Activated CD8-positive, alpha-beta T cell treated with anti-CD3 and anti-CD28 coated beads for 36 hours (primary cell): ENCODE data around the gene ICAM2. TPM values are rescaled to one million over a fixed set of nuclear protein-coding genes. Genes with fewer than 3 reads are reported as not detected.
"Not testable (repeated sequence)": the region's sequence is repeated elsewhere in the genome, so short reads cannot be mapped to it uniquely, and the experiment has no call there.

Experiments
- ATAC-seq: fragments of 200-7000 bp; cut with Tn5 transposase; one replicate; pipeline ENCODE4 v1.10.0; 2021; ENCODE audit warnings: mild to moderate bottlenecking, moderate library complexity
- CTCF ChIA-PET: fragments of 350-600 bp; sonication (Branson Sonifier 250); formaldehyde crosslinking; loops from one replicate; lab custom pipeline; 2021; ENCODE audit warnings: antibody characterized with exemption; lab: Charles Lee
- POLR2A ChIA-PET: fragments of 350-600 bp; sonication (Branson Sonifier 250); formaldehyde crosslinking; loops from one replicate; lab custom pipeline; 2021; ENCODE audit warnings: antibody characterized with exemption; lab: Charles Lee
- DNase-seq: peaks from one replicate; pipeline ENCODE4 v3.0.0-alpha.2; 2020
- H3K27ac Mint-ChIP-seq: one replicate; pipeline ENCODE4 v1.8.0; 2021; ENCODE audit warnings: mild to moderate bottlenecking, mixed read lengths
- H3K27me3 Mint-ChIP-seq: one replicate; pipeline ENCODE4 v1.8.0; 2021; ENCODE audit warnings: mixed read lengths
- H3K36me3 Mint-ChIP-seq: one replicate; pipeline ENCODE4 v1.8.0; 2021; ENCODE audit warnings: low read depth, mixed read lengths
- H3K4me1 Mint-ChIP-seq: one replicate; pipeline ENCODE4 v1.8.0; 2021; ENCODE audit warnings: low read depth, mixed read lengths
- H3K4me3 Mint-ChIP-seq: one replicate; pipeline ENCODE4 v1.8.0; 2021; ENCODE audit warnings: mild to moderate bottlenecking, moderate library complexity, mixed read lengths
- H3K9me3 Mint-ChIP-seq: one replicate; pipeline ENCODE4 v1.8.0; 2021; ENCODE audit warnings: mixed read lengths
- intact Hi-C: fragments of 100-400 bp; cut with micrococcal nuclease; formaldehyde crosslinking; loops from one replicate; pipeline ENCODE4 v1.10.0; 2022
- total RNA-seq, 2 experiments: library from RNA; stranded (reverse); gene quantifications; one replicate each; pipeline ENCODE4 v1.2.3, GENCODE V29; 2021
- TF ChIP-seq, protein P1 (sequence below): fragments of 200-600 bp; IDR thresholded peaks from one replicate; pipeline ENCODE4 v1.8.0; 2022; ENCODE audit warnings: antibody characterized with exemption, mild to moderate bottlenecking

ICAM2 gene
- total RNA-seq, 2 experiments from 2014 or later, result 53.3 to 53.7 TPM

DNA sequence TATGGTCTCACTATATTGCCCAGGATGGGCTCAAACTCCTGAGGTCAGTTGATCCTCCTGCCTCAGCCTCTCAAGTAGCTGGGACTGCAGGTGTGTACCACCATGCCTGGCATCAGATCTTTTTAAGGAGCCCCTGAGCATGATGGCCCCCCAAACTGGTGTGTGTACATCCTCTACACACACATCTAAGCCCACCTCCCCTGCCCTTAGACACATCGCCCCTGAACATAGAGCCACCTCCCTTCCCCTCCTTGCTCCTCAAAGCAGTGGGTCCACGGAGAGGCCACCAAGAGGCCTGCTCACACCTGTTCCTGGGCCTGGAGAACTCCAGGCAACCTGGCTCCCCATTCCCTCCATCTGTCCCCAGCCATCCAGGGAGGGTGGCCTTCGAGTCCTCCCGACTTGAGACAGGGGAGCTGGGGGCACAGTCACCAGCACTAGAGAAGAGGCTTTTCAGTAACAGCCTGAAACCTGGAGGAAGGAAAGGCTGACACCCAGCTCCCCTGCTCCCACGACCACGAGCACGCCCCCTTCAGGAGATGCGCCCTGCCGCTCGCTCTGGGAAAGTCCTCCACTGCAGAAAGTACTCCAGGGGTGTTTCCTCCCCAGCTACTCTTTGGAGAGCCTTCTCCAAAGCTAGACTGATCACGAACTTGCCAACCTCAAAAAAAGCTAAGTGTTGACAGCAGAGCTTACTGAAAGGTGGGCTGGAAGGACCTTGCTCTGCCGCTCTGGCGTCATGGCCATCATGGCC lies 34.9 kb downstream of the ICAM2 start:
- ATAC-seq, result peak; percentile 50
- Mint-ChIP-seq H3K4me1 (peaks cover 35% of the 10 kb centered on the region), H3K9me3 (peaks cover 10% of the 10 kb centered on the region), H3K36me3 (peaks cover 1% of the 10 kb centered on the region), H3K27ac (peak overlapping the region; percentile 87), H3K27me3 (no peaks in the 10 kb centered on the region), H3K4me3 (no peak overlapping the region)
- CTCF ChIA-PET, result interaction anchor here (0.6 to 10.0 kb wide), 16 partner anchors 8 to 148 kb away, joined by 3 to 126 read pairs (median 5); partner anchors contain the start of genes CSHL1, GH1 and ICAM2
- DNase-seq, result no peak
- TF ChIP-seq, protein P1, sequence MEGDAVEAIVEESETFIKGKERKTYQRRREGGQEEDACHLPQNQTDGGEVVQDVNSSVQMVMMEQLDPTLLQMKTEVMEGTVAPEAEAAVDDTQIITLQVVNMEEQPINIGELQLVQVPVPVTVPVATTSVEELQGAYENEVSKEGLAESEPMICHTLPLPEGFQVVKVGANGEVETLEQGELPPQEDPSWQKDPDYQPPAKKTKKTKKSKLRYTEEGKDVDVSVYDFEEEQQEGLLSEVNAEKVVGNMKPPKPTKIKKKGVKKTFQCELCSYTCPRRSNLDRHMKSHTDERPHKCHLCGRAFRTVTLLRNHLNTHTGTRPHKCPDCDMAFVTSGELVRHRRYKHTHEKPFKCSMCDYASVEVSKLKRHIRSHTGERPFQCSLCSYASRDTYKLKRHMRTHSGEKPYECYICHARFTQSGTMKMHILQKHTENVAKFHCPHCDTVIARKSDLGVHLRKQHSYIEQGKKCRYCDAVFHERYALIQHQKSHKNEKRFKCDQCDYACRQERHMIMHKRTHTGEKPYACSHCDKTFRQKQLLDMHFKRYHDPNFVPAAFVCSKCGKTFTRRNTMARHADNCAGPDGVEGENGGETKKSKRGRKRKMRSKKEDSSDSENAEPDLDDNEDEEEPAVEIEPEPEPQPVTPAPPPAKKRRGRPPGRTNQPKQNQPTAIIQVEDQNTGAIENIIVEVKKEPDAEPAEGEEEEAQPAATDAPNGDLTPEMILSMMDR, result no peak
- intact Hi-C loops, result no loop called here
- POLR2A ChIA-PET, result interaction anchor here (0.6 to 1.9 kb wide), 12 partner anchors 8 to 614 kb away, joined by 3 to 6 read pairs (median 4); partner anchors contain the start of genes ICAM2 and PRR29

DNA sequence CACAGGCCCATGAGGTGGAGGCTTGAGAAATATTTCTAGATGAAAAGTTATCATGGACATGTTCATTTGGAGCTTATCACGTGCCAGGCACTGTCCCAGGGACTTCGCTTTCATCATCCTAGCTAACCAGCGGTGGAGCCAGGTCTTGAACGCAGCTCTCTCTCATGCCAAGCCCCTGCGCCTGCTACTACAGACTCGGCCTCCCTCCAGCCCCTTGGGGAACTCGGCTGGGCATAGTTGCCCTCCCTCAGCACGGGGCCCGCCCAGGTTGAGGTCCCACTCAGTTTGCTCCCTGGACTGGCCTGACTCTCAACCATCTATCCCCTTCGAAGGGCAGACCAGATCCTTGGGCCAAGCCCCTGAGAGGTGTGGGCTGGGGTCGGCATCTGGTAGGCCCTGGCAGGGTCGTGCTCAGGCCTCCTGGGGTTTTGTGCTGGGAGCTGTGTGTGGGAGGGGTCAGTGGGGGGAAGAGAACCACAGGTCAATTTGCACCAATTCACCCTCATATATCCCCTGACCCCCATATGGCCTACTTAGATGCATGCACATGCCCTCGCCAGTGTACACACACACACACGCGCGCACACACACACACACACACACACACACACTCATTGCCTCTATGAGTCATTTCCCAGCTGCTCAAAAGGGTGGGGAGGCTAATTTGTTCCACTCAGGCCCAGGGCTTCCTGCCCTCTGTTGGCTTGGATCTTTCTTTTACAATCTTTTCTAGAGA lies 35.6 kb downstream of the ICAM2 start:
- TF ChIP-seq, protein P1, result no peak
- Mint-ChIP-seq H3K4me1 (peaks cover 27% of the 10 kb centered on the region), H3K9me3 (peaks cover 10% of the 10 kb centered on the region), H3K36me3 (peaks cover 1% of the 10 kb centered on the region), H3K27ac (peak overlapping the region; percentile 87), H3K4me3 (no peak overlapping the region), H3K27me3 (no peaks in the 10 kb centered on the region)
- ATAC-seq, result peak; percentile 97
- POLR2A ChIA-PET, result interaction anchor here (0.6 to 1.4 kb wide), 12 partner anchors 9 to 614 kb away, joined by 3 to 6 read pairs (median 4); partner anchors contain the start of gene PRR29
- DNase-seq, result peak; percentile 92
- CTCF ChIA-PET, result interaction anchor here (1.0 to 10.0 kb wide), 12 partner anchors 9 to 119 kb away, joined by 3 to 126 read pairs (median 5); partner anchors contain the start of genes CSHL1 and GH1
- intact Hi-C loops, result no loop called here

DNA sequence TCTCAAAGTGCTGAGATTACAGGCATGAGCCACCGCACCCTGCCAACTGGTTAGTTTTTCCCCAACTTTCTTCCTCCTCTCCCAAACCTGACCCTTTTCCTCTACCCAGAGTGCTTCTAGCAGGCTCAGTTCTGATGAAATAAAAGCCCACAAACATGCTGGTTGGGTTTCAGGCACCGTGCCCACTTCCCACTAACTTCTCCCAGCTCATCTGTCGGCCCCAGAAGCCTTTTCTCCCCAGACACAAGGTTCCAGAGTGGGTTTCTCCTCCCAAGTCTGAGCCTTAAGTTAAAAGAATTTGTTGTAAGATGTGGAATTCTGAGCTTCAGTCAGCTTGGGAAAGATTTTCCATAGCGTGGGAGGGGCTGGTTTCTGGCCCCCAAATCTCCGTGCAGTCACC lies 36.2 kb downstream of the ICAM2 start:
- intact Hi-C loops, result no loop called here
- H3K27me3 Mint-ChIP-seq, result no peaks in the 10 kb centered on the region
- no peak overlapping the region for H3K4me3 Mint-ChIP-seq
- no peak for ATAC-seq
- CTCF ChIA-PET, result interaction anchor here (1.0 to 10.0 kb wide), 8 partner anchors 9 to 118 kb away, joined by 3 to 126 read pairs (median 6); partner anchors contain the start of genes CSHL1 and GH1
- DNase-seq, result no peak
- H3K9me3 Mint-ChIP-seq, result peaks cover 10% of the 10 kb centered on the region
- peaks cover 1% of the 10 kb centered on the region for H3K36me3 Mint-ChIP-seq
- TF ChIP-seq, protein P1, result no peak
- peaks cover 27% of the 10 kb centered on the region for H3K4me1 Mint-ChIP-seq
- POLR2A ChIA-PET, result interaction anchor here (0.8 to 1.4 kb wide), 6 partner anchors 9 to 41 kb away, joined by 3 to 6 read pairs (median 4); no protein-coding TSS in a partner anchor
- no peak overlapping the region for H3K27ac Mint-ChIP-seq

DNA sequence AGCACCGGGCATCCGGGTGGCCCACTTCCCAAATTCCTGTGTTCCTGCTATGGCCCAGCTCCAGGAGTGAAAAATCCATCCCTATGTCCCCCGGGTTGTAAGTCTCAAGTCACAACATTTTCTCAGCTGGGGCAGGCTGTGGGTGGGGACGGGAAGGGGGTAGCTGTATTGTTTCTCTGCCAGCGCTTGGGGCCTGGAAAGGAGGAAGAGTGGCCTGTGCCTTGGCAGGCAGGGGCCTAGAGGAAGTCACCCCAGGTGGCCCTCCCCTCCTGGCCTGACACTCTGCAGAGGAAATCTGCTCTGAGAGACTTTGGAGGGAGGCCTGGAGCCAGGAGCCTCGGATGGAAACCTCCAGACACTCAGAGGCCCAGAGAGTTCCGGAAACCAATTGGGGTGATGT lies 37.1 kb downstream of the ICAM2 start:
- TF ChIP-seq, protein P1, result no peak
- Mint-ChIP-seq H3K4me1 (peaks cover 27% of the 10 kb centered on the region), H3K9me3 (peaks cover 10% of the 10 kb centered on the region), H3K27me3 (no peaks in the 10 kb centered on the region), H3K4me3 (no peak overlapping the region), H3K27ac (no peak overlapping the region), H3K36me3 (peaks cover 1% of the 10 kb centered on the region)
- ATAC-seq (no peak), DNase-seq (no peak)
- ChIA-PET CTCF (interaction anchor here (3.4 to 10.0 kb wide), 2 partner anchors 64 to 72 kb away, joined by 13 to 126 read pairs; partner anchors contain the start of genes CSHL1 and GH1), POLR2A (interaction anchor here (1.1 kb wide), 1 partner anchor 42 kb away, joined by 4 read pairs; no protein-coding TSS in a partner anchor)
- intact Hi-C loops, result no loop called here

DNA sequence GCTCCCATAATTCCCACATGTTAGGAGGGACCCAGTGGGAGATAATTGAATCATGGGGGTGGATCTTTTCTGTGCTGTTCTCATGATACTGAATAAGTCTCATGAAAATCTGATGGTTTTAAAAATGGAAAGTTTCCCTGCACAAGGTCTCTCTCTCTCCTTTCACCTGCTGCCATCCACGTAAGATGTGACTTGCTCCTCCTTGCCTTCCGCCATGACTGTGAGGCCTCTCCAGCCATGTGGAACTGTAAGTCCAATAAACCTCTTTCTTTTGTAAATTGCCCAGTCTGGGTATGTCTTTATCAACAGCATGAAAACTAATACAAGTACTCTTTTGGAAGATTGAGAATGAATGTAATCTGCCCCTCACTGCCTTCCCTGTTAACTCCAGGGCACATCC lies 37.8 kb downstream of the ICAM2 start:
- DNase-seq, ATAC-seq, intact Hi-C loops, H3K4me3 Mint-ChIP-seq, POLR2A ChIA-PET, H3K27me3 Mint-ChIP-seq, H3K9me3 Mint-ChIP-seq, H3K36me3 Mint-ChIP-seq: not testable (repeated sequence)
- H3K27ac Mint-ChIP-seq, result peak overlapping the region; percentile 64
- H3K4me1 Mint-ChIP-seq, result peaks cover 27% of the 10 kb centered on the region
- CTCF ChIA-PET, result interaction anchor here (0.8 to 10.0 kb wide), 4 partner anchors 8 to 64 kb away, joined by 3 to 126 read pairs (median 4); partner anchors contain the start of gene GH1
